ENCODE data around the gene DMRTB1. TPM values are rescaled to one million over a fixed set of nuclear protein-coding genes. Genes with fewer than 3 reads are reported as not detected.

DMRTB1 gene
- total RNA-seq, 4 donors from 2014 or later: not detected

DNA sequence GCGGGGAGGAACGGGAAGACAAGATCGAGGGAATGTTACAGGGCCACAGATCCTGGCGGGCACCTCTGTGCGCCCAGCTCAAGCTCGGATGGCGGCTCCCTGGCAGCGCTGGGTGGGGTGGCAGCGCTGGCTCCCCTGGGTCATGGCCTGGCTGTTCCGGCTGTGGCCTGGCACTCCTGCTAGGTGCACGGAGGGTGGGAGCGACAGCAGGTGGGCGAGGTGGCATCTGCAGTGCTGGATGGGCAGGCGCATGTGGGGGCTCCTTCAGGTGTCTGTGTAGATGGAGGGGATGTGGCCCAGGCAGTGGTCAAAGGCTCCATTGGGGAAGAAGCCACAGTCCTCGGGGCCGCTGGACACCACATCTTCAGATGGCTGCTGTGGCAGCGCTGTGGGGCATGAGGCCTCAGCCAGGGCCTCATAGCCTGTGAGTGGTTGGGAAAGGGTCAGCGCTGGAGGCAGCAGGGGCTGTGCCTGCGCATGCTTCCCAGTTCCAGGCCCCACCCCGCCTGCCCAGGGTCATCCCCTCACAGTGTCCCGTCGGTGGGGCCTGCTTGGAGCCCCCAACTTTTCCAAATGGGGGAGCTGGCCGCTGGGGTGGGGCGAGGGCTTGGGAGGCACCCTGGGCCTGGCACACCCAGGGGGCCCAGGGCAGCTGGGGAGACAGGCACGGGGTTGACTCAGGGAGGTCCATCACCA, 47.3 kb downstream of the DMRTB1 start:
- Histone ChIP-seq H3K27me3 (peaks cover 0 to 5% of the 10 kb centered on the region in 2 donors), H3K4me3 (no peak overlapping the region), H3K27ac (no peak overlapping the region), H3K36me3 (no peaks in the 10 kb centered on the region), H3K4me1 (peaks cover 0 to 10% (median 0%) of the 10 kb centered on the region in 4 donors), H3K9me3 (no peaks in the 10 kb centered on the region)
- no peak for TF ChIP-seq EP300 (IDR thresholded peaks at IDR 0.05)
- TF ChIP-seq, protein P1, sequence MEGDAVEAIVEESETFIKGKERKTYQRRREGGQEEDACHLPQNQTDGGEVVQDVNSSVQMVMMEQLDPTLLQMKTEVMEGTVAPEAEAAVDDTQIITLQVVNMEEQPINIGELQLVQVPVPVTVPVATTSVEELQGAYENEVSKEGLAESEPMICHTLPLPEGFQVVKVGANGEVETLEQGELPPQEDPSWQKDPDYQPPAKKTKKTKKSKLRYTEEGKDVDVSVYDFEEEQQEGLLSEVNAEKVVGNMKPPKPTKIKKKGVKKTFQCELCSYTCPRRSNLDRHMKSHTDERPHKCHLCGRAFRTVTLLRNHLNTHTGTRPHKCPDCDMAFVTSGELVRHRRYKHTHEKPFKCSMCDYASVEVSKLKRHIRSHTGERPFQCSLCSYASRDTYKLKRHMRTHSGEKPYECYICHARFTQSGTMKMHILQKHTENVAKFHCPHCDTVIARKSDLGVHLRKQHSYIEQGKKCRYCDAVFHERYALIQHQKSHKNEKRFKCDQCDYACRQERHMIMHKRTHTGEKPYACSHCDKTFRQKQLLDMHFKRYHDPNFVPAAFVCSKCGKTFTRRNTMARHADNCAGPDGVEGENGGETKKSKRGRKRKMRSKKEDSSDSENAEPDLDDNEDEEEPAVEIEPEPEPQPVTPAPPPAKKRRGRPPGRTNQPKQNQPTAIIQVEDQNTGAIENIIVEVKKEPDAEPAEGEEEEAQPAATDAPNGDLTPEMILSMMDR (IDR thresholded peaks at IDR 0.05): no peak
- TF ChIP-seq POLR2A (IDR thresholded peaks at IDR 0.05): no peak
- no peak for DNase-seq (ENCODE audit: low spot score in 2 of 2)
- 91 to 95% methylated on average over 21 to 25 of the region's 25 CpGs for WGBS, 2 donors

DNA sequence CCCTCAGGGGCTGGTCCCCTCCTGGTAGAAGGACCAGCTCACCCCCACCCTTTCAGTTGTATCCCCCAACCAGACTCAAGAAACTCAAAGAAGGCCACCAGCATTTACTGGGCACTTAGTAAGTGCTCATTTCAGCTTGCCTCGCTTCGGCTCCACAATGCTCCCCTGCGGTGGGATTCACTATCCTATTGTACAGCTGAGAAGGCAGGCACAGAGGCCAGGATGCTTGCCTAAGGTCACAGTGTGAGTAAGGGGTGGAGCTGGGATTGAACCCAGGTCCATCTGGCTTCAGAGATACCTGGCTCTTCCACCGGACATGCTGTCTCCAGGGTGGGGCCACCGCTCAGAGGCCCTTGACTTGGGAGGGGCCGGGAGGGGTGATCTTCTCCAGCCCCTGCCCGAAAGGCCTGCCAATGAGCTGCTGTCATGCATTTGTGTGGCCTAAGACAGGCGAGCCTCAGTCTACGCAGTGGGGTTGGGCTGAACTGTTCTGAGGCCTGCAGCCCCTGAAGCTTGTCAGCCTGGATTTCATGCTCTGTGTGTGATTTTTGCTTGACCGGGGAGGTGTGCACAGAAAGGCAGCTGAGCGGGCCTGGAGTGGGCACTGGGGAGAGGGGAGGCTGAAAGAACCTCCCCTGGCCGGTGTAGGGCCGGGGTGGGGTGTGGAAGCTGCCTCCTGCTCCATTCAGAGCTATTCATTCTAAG, 48.1 kb downstream of the DMRTB1 start:
- H3K9me3 ChIP-seq: no peaks in the 10 kb centered on the region
- no peak overlapping the region for H3K27ac ChIP-seq
- peaks cover 0 to 18% (median under 1%) of the 10 kb centered on the region in 4 donors for H3K4me1 ChIP-seq
- H3K27me3 ChIP-seq: no peaks in the 10 kb centered on the region
- DNase-seq (ENCODE audit: low spot score in 2 of 2): no peak
- TF ChIP-seq, protein P1 (IDR thresholded peaks at IDR 0.05): no peak
- TF ChIP-seq EP300 (IDR thresholded peaks at IDR 0.05): no peak
- TF ChIP-seq POLR2A (IDR thresholded peaks at IDR 0.05): no peak
- no peak overlapping the region for H3K4me3 ChIP-seq
- no peaks in the 10 kb centered on the region for H3K36me3 ChIP-seq
- 68 to 75% methylated on average over 11 to 12 of the region's 13 CpGs for WGBS, 2 donors

DNA sequence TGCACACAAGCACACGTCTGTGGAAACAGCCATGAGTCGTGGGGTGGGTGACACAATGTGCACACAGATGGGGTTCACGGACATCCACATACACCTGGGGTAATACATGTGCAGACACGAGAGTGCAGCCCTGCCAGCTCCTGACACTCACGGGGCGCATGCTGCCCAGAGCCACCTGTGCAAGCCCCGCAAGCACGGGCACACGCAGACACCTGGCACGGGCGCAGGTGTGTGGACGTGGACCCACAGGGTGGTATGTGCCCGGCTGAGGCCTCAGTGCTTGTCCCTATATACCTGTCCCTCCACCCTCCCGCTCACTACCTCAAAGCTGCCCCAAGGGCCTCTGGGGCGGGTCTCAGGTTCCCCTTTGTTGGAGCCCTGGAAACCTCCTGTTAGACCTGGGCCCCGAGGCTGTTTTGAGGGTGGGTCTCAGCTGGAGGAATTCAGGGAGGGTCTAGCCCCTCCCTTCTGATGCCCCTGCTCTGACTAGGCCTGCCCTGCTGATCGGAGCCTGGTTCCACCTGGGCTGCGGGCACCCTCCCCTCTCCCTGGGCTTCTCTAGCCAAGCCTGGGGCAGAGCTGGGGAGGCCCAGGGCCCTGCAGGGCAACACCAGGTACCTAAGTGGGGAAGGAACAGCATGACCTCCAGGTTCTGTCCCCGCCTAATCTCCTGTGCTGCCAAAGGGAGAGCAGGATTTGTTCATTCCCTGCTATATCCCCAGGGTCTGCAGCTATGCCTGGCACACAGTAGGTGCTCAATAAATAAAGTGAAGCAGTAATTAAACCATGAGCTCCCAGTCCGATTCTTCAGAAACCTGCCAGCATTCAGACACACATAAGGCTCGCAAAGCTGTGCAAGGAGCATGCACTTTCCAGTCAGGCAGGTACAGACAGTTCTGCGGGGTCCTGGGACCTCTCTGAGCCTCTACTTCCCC, 49.1 kb downstream of the DMRTB1 start:
- no peak overlapping the region for H3K4me3 ChIP-seq
- DNase-seq (ENCODE audit: low spot score in 2 of 2): no peak
- TF ChIP-seq POLR2A (IDR thresholded peaks at IDR 0.05): no peak
- TF ChIP-seq EP300 (IDR thresholded peaks at IDR 0.05): no peak
- TF ChIP-seq, protein P1 (IDR thresholded peaks at IDR 0.05): no peak
- H3K36me3 ChIP-seq: no peaks in the 10 kb centered on the region
- no peaks in the 10 kb centered on the region for H3K9me3 ChIP-seq
- H3K27ac ChIP-seq: no peak overlapping the region
- H3K27me3 ChIP-seq: no peaks in the 10 kb centered on the region
- H3K4me1 ChIP-seq: peaks cover 0 to 17% (median 3%) of the 10 kb centered on the region in 4 donors
- WGBS, 2 donors: 85 to 88% methylated on average over 12 to 15 of the region's 22 CpGs

DNA sequence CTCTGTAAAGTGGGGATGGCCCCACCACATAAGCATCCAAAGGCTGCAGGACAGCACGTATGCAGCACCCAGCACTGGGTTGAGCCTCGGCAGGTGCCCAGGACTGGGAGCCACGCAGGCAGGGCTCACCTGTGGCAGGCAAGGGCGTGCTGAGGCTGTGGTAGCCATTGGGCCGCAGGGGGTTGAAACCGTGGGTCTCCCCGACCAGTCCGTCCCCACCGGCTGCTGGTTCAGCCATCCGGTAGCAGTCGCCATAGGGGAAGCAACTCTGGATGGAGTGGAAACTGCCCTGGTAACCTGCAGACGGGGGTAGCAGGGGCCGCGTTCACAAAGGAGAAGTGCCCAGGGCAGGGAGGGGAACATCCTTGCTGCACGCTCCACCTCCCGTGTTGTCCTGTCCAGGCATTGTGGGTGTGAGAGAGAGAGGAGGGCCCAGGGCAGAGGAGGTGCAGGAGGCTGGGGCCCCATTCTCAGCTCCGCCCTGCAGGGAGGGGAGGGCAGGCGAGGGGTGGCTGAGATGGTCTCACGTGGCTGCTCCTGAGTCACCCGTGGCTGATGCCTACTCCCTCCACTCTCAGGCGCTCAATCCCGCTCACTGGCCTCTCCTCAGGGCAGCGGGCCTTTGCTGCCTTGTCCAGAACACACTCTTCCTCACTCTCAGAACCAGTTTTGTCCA, 49.9 kb downstream of the DMRTB1 start:
- no peaks in the 10 kb centered on the region for H3K9me3 ChIP-seq
- no peak overlapping the region for H3K27ac ChIP-seq
- 63 to 66% methylated on average over 14 to 23 of the region's 23 CpGs for WGBS, 2 donors
- peaks cover 0 to 15% (median 3%) of the 10 kb centered on the region in 4 donors for H3K4me1 ChIP-seq
- TF ChIP-seq, protein P1 (IDR thresholded peaks at IDR 0.05): no peak
- no peaks in the 10 kb centered on the region for H3K36me3 ChIP-seq
- no peaks in the 10 kb centered on the region for H3K27me3 ChIP-seq
- no peak overlapping the region for H3K4me3 ChIP-seq
- no peak for DNase-seq (ENCODE audit: low spot score in 2 of 2)
